Measurements from ENCODE around the gene MAP4K4.

- TF ChIP-seq CTCF (optimal IDR thresholded peaks at IDR 0.05 in 1 of 3, IDR thresholded peaks at IDR 0.05 in 1 of 3, conservative IDR thresholded peaks at IDR 0.05 in 1 of 3; ENCODE audit: extremely low read depth in 1 of 3, insufficient read depth in 2 of 3, low read length in 3 of 3) = no peak
- no peak for TF ChIP-seq EZH2 (IDR thresholded peaks at IDR 0.05; ENCODE audit: low read length)
These were observed 202.4 kb downstream of the MAP4K4 start for GRCh38 chr2:101899871-101900270.
